HepG2 (cell line): ENCODE measurements around the gene SMARCB1. TPM values are rescaled to one million over a fixed set of nuclear protein-coding genes. Genes with fewer than 3 reads are reported as not detected.

Experiments used
- ATF6 ChIP-seq: sonication (generic); formaldehyde crosslinking; conservative IDR thresholded peaks from 2 replicates; pipeline ENCODE4 v1.4.0; 2020; ENCODE audit warnings: missing genetic modification reagents
- HMGXB3 ChIP-seq: sonication (generic); formaldehyde crosslinking; IDR thresholded peaks from 2 replicates; pipeline ENCODE4 v1.4.0; 2020; ENCODE audit warnings: missing genetic modification reagents, borderline replicate concordance
- HNRNPUL1 ChIP-seq: fragments of 200-400 bp; formaldehyde crosslinking; IDR thresholded peaks from 2 replicates; pipeline ENCODE4 v1.6.1; 2017; ENCODE audit warnings: low read depth, mild to moderate bottlenecking, low read length, moderate library complexity
- MLLT10 ChIP-seq: sonication (generic); formaldehyde crosslinking; IDR thresholded peaks from 2 replicates; pipeline ENCODE4 v1.4.0; 2020; ENCODE audit warnings: missing genetic modification reagents
- NFIB ChIP-seq: sonication (generic); formaldehyde crosslinking; IDR thresholded peaks from 2 replicates; pipeline ENCODE4 v1.9.0; 2021; ENCODE audit warnings: missing genetic modification reagents, mild to moderate bottlenecking, borderline replicate concordance
- PHF5A ChIP-seq: IDR thresholded peaks from one replicate; pipeline ENCODE4 v1.6.1; 2018; ENCODE audit warnings: low read depth, missing genetic modification reagents; ENCODE audit not compliant: unreplicated experiment
- SNRNP70 ChIP-seq: fragments of 200-400 bp; formaldehyde crosslinking; IDR thresholded peaks from 2 replicates; pipeline ENCODE4 v1.6.1; 2017; ENCODE audit warnings: mild to moderate bottlenecking, low read depth, low read length, moderate library complexity
- TAF15 ChIP-seq: fragments of 200-400 bp; formaldehyde crosslinking; IDR thresholded peaks from one replicate; pipeline ENCODE4 v1.6.1; 2018; ENCODE audit warnings: mild to moderate bottlenecking, low read depth, low read length; ENCODE audit not compliant: poor library complexity, severe bottlenecking
- TSC22D2 ChIP-seq: sonication (generic); formaldehyde crosslinking; IDR thresholded peaks from 2 replicates; pipeline ENCODE4 v1.5.1; 2020; ENCODE audit warnings: missing genetic modification reagents, mild to moderate bottlenecking, borderline replicate concordance
- ZBTB43 ChIP-seq: sonication (generic); formaldehyde crosslinking; conservative IDR thresholded peaks from 2 replicates; pipeline ENCODE4 v1.4.0; 2020; ENCODE audit warnings: missing genetic modification reagents
- ZNF564 ChIP-seq: sonication (generic); formaldehyde crosslinking; IDR thresholded peaks from 2 replicates; pipeline ENCODE4 v1.8.1; 2023; ENCODE audit warnings: mild to moderate bottlenecking, missing genetic modification reagents
- polyA plus RNA-seq, 8 experiments: library from polyadenylated mRNA; depleted of rRNA in 3 of 8; stranded (reverse) in 7 of 8; unstranded in 1 of 8; fragments of >200 nt; fragmentation: Illumina TruSeq in 4 of 8; extraction: Trizol in 4 of 8; gene quantifications; 2 replicates each; pipeline versions ENCODE4 v1.2.1 to v1.2.3, GENCODE V29; 2011 to 2016; ENCODE audit warnings: low read depth in 4 of 8, missing spikeins in 1 of 8, mixed read lengths in 1 of 8; ENCODE audit not compliant: insufficient read depth in 1 of 8
- total RNA-seq, 5 experiments: library from RNA; depleted of rRNA; stranded (reverse); fragments of >200 nt; fragmentation: Illumina TruSeq; extraction: Trizol; gene quantifications; 2 replicates each; pipeline ENCODE4 v1.2.3, GENCODE V29; 2016; ENCODE audit warnings: low read depth in 1 of 5
- TF ChIP-seq, protein P1 (sequence below): sonication (generic); formaldehyde crosslinking; IDR thresholded peaks from 2 replicates; pipeline ENCODE4 v1.5.0; 2020; ENCODE audit warnings: mild to moderate bottlenecking, missing genetic modification reagents
- TF ChIP-seq, protein P2 (sequence below): IDR thresholded peaks from 2 replicates; pipeline ENCODE4 v1.6.1; 2018; ENCODE audit warnings: missing genetic modification reagents
- TF ChIP-seq, protein P3 (sequence below): sonication (generic); formaldehyde crosslinking; IDR thresholded peaks from 2 replicates; pipeline ENCODE4 v1.8.0; 2022; ENCODE audit warnings: mild to moderate bottlenecking, missing genetic modification reagents, moderate library complexity

SMARCB1 gene
- total and polyA plus RNA-seq, 2 of the 13 experiments (the other 11 are each of a cell fraction or from before 2014, with no cell fraction given) = 74.0 to 166 TPM

DNA sequence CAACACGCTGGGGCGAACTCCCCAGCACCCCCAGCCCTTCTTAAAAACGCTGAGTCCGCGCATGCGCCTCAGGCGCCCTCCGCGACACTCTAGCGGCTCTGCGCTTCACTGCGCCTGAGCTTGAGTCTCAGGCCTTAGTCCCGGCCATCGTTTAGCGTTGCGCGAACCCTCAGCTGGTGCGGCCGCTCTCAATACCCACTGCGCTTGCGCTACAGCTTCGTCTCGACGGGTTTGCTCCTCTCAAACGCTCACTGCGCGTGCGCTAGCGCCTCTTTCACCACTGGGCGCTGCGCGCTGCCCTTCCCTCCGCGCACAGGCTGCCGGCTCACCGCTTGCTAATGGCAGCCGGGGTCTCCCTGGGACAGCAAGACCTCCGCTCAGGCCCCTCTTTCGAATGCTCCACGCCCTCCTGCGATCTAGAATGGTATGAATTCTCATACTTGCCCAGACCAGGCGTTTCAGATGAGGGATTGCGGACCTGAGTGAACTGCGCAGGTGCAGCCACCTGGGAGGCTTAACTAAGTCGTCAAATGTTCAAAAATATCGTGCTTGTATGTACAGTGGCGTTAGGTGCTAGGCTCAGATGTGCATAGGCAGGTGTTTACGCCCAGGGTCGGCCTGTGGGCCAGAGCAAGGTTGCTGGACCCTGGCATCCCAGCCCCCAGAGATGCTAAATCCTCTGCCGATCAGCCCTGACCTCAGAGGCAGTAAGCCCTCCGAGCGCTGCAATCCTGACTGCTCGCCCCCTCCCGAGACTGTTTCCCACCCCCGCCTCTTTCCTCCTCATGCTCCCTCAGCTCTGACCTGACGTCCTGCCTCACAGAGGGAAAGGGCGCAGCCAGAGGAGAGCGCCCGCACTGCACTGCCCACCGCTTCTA lies 71.1 kb downstream of the SMARCB1 start, which contains the start of gene SLC2A11 (continued):
- TF ChIP-seq PHF5A = no peak
- 0 out of 2 replicates have a peak, but pooled peaks have one; percentile 31 for TF ChIP-seq TSC22D2 (CRISPR knock-in tag)
- TF ChIP-seq, protein P1, sequence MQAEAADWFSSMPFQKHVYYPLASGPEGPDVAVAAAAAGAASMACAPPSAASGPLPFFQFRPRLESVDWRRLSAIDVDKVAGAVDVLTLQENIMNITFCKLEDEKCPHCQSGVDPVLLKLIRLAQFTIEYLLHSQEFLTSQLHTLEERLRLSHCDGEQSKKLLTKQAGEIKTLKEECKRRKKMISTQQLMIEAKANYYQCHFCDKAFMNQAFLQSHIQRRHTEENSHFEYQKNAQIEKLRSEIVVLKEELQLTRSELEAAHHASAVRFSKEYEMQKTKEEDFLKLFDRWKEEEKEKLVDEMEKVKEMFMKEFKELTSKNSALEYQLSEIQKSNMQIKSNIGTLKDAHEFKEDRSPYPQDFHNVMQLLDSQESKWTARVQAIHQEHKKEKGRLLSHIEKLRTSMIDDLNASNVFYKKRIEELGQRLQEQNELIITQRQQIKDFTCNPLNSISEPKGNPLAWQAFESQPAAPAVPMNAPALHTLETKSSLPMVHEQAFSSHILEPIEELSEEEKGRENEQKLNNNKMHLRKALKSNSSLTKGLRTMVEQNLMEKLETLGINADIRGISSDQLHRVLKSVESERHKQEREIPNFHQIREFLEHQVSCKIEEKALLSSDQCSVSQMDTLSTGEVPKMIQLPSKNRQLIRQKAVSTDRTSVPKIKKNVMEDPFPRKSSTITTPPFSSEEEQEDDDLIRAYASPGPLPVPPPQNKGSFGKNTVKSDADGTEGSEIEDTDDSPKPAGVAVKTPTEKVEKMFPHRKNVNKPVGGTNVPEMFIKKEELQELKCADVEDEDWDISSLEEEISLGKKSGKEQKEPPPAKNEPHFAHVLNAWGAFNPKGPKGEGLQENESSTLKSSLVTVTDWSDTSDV (CRISPR knock-in tag) = 0 out of 2 replicates have a peak, but pooled peaks have one; percentile 31
- no peak for TF ChIP-seq ZNF564
- no peak for TF ChIP-seq TAF15
- no peak for TF ChIP-seq SNRNP70
- no peak for TF ChIP-seq MLLT10 (CRISPR knock-in tag)
- TF ChIP-seq, protein P2, sequence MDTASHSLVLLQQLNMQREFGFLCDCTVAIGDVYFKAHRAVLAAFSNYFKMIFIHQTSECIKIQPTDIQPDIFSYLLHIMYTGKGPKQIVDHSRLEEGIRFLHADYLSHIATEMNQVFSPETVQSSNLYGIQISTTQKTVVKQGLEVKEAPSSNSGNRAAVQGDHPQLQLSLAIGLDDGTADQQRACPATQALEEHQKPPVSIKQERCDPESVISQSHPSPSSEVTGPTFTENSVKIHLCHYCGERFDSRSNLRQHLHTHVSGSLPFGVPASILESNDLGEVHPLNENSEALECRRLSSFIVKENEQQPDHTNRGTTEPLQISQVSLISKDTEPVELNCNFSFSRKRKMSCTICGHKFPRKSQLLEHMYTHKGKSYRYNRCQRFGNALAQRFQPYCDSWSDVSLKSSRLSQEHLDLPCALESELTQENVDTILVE = no peak
- no peak for TF ChIP-seq HNRNPUL1
- no peak for TF ChIP-seq ATF6 (CRISPR knock-in tag)
- peak; percentile 59; the same call in 1 of the 2 replicates for TF ChIP-seq ZBTB43 (CRISPR knock-in tag)
- TF ChIP-seq, protein P3, sequence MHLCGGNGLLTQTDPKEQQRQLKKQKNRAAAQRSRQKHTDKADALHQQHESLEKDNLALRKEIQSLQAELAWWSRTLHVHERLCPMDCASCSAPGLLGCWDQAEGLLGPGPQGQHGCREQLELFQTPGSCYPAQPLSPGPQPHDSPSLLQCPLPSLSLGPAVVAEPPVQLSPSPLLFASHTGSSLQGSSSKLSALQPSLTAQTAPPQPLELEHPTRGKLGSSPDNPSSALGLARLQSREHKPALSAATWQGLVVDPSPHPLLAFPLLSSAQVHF (CRISPR knock-in tag) = no peak
- TF ChIP-seq NFIB = no peak
- 0 out of 2 replicates have a peak, but pooled peaks have one; percentile 24 for TF ChIP-seq HMGXB3
